Gastrocnemius medialis (tissue), 4 donors: Measurements from ENCODE around the gene PGF.

Experiments used
- CTCF ChIP-seq, 5 experiments: fragments of 450-650 bp in 3 of 5; fragments of 200-600 bp in 2 of 5; sonication (generic) in 2 of 5; IDR thresholded peaks in 4 of 5; conservative IDR thresholded peaks in 1 of 5; 1 replicate in 4 of 5; 2 replicates in 1 of 5; pipeline ENCODE4 v1.5.1; 2016 to 2019; ENCODE audit warnings: antibody characterized with exemption in 5 of 5, mild to moderate bottlenecking in 3 of 5, moderate library complexity in 3 of 5
- POLR2A ChIP-seq, 2 donors: fragments of 450-650 bp; IDR thresholded peaks; one replicate each; pipeline ENCODE4 v1.6.1; 2017; ENCODE audit warnings: antibody characterized with exemption in 2 of 2, mild to moderate bottlenecking in 2 of 2, moderate library complexity in 2 of 2

- no peak for TF ChIP-seq CTCF (IDR thresholded peaks at IDR 0.05 in 4 of 5, conservative IDR thresholded peaks at IDR 0.05 in 1 of 5)
- no peak for TF ChIP-seq POLR2A (IDR thresholded peaks at IDR 0.05)
Observed at GRCh38 chr14:74977164-74977900, 21.9 kb upstream of the PGF start.
